Measurements from ENCODE around the gene NR4A3. TPM values are rescaled to one million over a fixed set of nuclear protein-coding genes. Genes with fewer than 3 reads are reported as not detected.

NR4A3 gene
- total and polyA plus RNA-seq, 2 of the 13 experiments (the other 11 are each of a cell fraction or from before 2014, with no cell fraction given): 0.02 to 0.09 TPM

GRCh38 chr9:99822806-99823591 is 1.3 kb downstream of the NR4A3 start (continued):
- TF ChIP-seq ZBTB44 (CRISPR knock-in tag; IDR thresholded peaks at IDR 0.05) (no peak), ZNF225 (CRISPR knock-in tag; IDR thresholded peaks at IDR 0.05) (no peak), NR1H2 (CRISPR knock-in tag; IDR thresholded peaks at IDR 0.05; ENCODE audit: borderline replicate concordance, low read depth) (no peak), ZEB1 (IDR thresholded peaks at IDR 0.05; ENCODE audit: insufficient replicate concordance, low read depth) (no peak), ZNF317 (CRISPR knock-in tag; IDR thresholded peaks at IDR 0.05) (no peak), RBM22 (optimal IDR thresholded peaks at IDR 0.05; ENCODE audit: low read length) (no peak), GABPA (IDR thresholded peaks at IDR 0.05; ENCODE audit: low read depth, low read length) (no peak), GABPA (CRISPR knock-in tag; IDR thresholded peaks at IDR 0.05; ENCODE audit: low read depth) (no peak), PAF1 (CRISPR knock-in tag; IDR thresholded peaks at IDR 0.05) (no peak), POLR2AphosphoS5 (IDR thresholded peaks at IDR 0.05; ENCODE audit: low read depth, low read length) (no peak), FUBP1 (CRISPR knock-in tag; IDR thresholded peaks at IDR 0.05; ENCODE audit: borderline replicate concordance) (no peak), HNRNPLL (IDR thresholded peaks at IDR 0.05; ENCODE audit: low read depth, low read length, poor library complexity, severe bottlenecking) (peak; percentile 36), MXI1 (IDR thresholded peaks at IDR 0.05; ENCODE audit: borderline replicate concordance, low read depth, low read length) (no peak), UBTF (CRISPR knock-in tag; IDR thresholded peaks at IDR 0.05) (0 out of 2 replicates have a peak, but pooled peaks have one; percentile 21), AHR (CRISPR knock-in tag; IDR thresholded peaks at IDR 0.05) (peak; percentile 57; the same call in 1 of the 2 replicates), RFXAP (CRISPR knock-in tag; IDR thresholded peaks at IDR 0.05; ENCODE audit: borderline replicate concordance) (no peak), SOX13 (IDR thresholded peaks at IDR 0.05) (no peak), SOX13 (CRISPR knock-in tag; conservative IDR thresholded peaks at IDR 0.05 in 1 of 2, IDR thresholded peaks at IDR 0.05 in 1 of 2) (0 out of 4 replicates have a peak, but pooled peaks of 1 of the 2 experiments have one; percentile 21), ETV5 (CRISPR knock-in tag; IDR thresholded peaks at IDR 0.05; ENCODE audit: borderline replicate concordance) (no peak), RNF2 (conservative IDR thresholded peaks at IDR 0.05; ENCODE audit: low read depth) (0 out of 2 replicates have a peak, but pooled peaks have one; percentile 41), ZNF547 (CRISPR knock-in tag; IDR thresholded peaks at IDR 0.05) (no peak), ZNF605 (CRISPR knock-in tag; IDR thresholded peaks at IDR 0.05) (0 out of 2 replicates have a peak, but pooled peaks have one; percentile 24), SAP130 (CRISPR knock-in tag; IDR thresholded peaks at IDR 0.05; ENCODE audit: low read depth) (peak; percentile 26; the same call in 1 of the 2 replicates), TFAP4 (IDR thresholded peaks at IDR 0.05; ENCODE audit: borderline replicate concordance, low read depth) (no peak), NFIC (IDR thresholded peaks at IDR 0.05; ENCODE audit: low read length) (no peak)

Data from HepG2 (cell line).